ENCODE results near the gene TRAF3. TPM values are rescaled to one million over a fixed set of nuclear protein-coding genes. Genes with fewer than 3 reads are reported as not detected.

TRAF3 gene
- total and polyA plus RNA-seq, 4 donors: 19.8 to 46.3 (median 41.9) TPM

GRCh38 chr14:102908766-102909455, 131.7 kb downstream of the TRAF3 start:
- Histone ChIP-seq H3K4me1 (ENCODE audit: control insufficient read depth, insufficient read depth, low read length) (no peaks in the 10 kb centered on the region), H3K36me3 (ENCODE audit: control insufficient read depth, insufficient read depth, low read length) (peaks cover 84% of the 10 kb centered on the region), H3K4me3 (ENCODE audit: low read depth, low read length) (no peak overlapping the region), H3K27me3 (ENCODE audit: control insufficient read depth, insufficient read depth, low read length) (no peaks in the 10 kb centered on the region), H3K9me3 (ENCODE audit: control insufficient read depth, insufficient read depth, low read length) (no peaks in the 10 kb centered on the region), H3K27ac (ENCODE audit: low read depth, low read length) (no peak overlapping the region)
- 94% methylated on average over 29 of the region's 29 CpGs for WGBS (ENCODE audit: insufficient coverage)
- DNase-seq (ENCODE audit: low read depth in 4 of 6, low spot score in 6 of 6): no peak

GRCh38 chr14:102909462-102909861, 132.2 kb downstream of the TRAF3 start:
- no peak overlapping the region for H3K27ac ChIP-seq (ENCODE audit: low read depth, low read length)
- no peaks in the 10 kb centered on the region for H3K9me3 ChIP-seq (ENCODE audit: control insufficient read depth, insufficient read depth, low read length)
- H3K4me3 ChIP-seq (ENCODE audit: low read depth, low read length): no peak overlapping the region
- no peaks in the 10 kb centered on the region for H3K4me1 ChIP-seq (ENCODE audit: control insufficient read depth, insufficient read depth, low read length)
- no peak for DNase-seq (ENCODE audit: low read depth in 4 of 6, low spot score in 6 of 6)
- WGBS (ENCODE audit: insufficient coverage): 87% methylated on average over 8 of the region's 10 CpGs
- H3K36me3 ChIP-seq (ENCODE audit: control insufficient read depth, insufficient read depth, low read length): peaks cover 84% of the 10 kb centered on the region
- H3K27me3 ChIP-seq (ENCODE audit: control insufficient read depth, insufficient read depth, low read length): no peaks in the 10 kb centered on the region

GRCh38 chr14:102909911-102910310, 132.7 kb downstream of the TRAF3 start:
- no peaks in the 10 kb centered on the region for H3K9me3 ChIP-seq (ENCODE audit: control insufficient read depth, insufficient read depth, low read length)
- DNase-seq (ENCODE audit: low read depth in 4 of 6, low spot score in 6 of 6): no peak
- no peaks in the 10 kb centered on the region for H3K27me3 ChIP-seq (ENCODE audit: control insufficient read depth, insufficient read depth, low read length)
- H3K4me1 ChIP-seq (ENCODE audit: control insufficient read depth, insufficient read depth, low read length): no peaks in the 10 kb centered on the region
- H3K36me3 ChIP-seq (ENCODE audit: control insufficient read depth, insufficient read depth, low read length): peaks cover 86% of the 10 kb centered on the region
- H3K4me3 ChIP-seq (ENCODE audit: low read depth, low read length): no peak overlapping the region
- WGBS (ENCODE audit: insufficient coverage): 83% methylated on average over 4 of the region's 10 CpGs
- H3K27ac ChIP-seq (ENCODE audit: low read depth, low read length): no peak overlapping the region

GRCh38 chr14:102910442-102910841, 133.2 kb downstream of the TRAF3 start:
- H3K36me3 ChIP-seq (ENCODE audit: control insufficient read depth, insufficient read depth, low read length): peaks cover 86% of the 10 kb centered on the region
- WGBS (ENCODE audit: insufficient coverage): 81% methylated on average over 19 of the region's 21 CpGs
- H3K27me3 ChIP-seq (ENCODE audit: control insufficient read depth, insufficient read depth, low read length): no peaks in the 10 kb centered on the region
- H3K9me3 ChIP-seq (ENCODE audit: control insufficient read depth, insufficient read depth, low read length): no peaks in the 10 kb centered on the region
- H3K27ac ChIP-seq (ENCODE audit: low read depth, low read length): no peak overlapping the region
- H3K4me1 ChIP-seq (ENCODE audit: control insufficient read depth, insufficient read depth, low read length): no peaks in the 10 kb centered on the region
- no peak overlapping the region for H3K4me3 ChIP-seq (ENCODE audit: low read depth, low read length)
- DNase-seq (ENCODE audit: low read depth in 4 of 6, low spot score in 6 of 6): no peak

- Histone ChIP-seq H3K4me3 (ENCODE audit: low read depth, low read length) (no peak overlapping the region), H3K27me3 (ENCODE audit: control insufficient read depth, insufficient read depth, low read length) (no peaks in the 10 kb centered on the region), H3K27ac (ENCODE audit: low read depth, low read length) (no peak overlapping the region), H3K36me3 (ENCODE audit: control insufficient read depth, insufficient read depth, low read length) (peaks cover 82% of the 10 kb centered on the region), H3K9me3 (ENCODE audit: control insufficient read depth, insufficient read depth, low read length) (no peaks in the 10 kb centered on the region), H3K4me1 (ENCODE audit: control insufficient read depth, insufficient read depth, low read length) (no peaks in the 10 kb centered on the region)
- no peak for DNase-seq (ENCODE audit: low read depth in 4 of 6, low spot score in 6 of 6)
- WGBS (ENCODE audit: insufficient coverage): 78% methylated on average over 19 of the region's 19 CpGs
These were observed 134.3 kb downstream of the TRAF3 start for GRCh38 chr14:102911541-102911951.

GRCh38 chr14:102911991-102912761, 134.9 kb downstream of the TRAF3 start:
- no peaks in the 10 kb centered on the region for H3K27me3 ChIP-seq (ENCODE audit: control insufficient read depth, insufficient read depth, low read length)
- no peaks in the 10 kb centered on the region for H3K4me1 ChIP-seq (ENCODE audit: control insufficient read depth, insufficient read depth, low read length)
- H3K4me3 ChIP-seq (ENCODE audit: low read depth, low read length): no peak overlapping the region
- H3K36me3 ChIP-seq (ENCODE audit: control insufficient read depth, insufficient read depth, low read length): peaks cover 79% of the 10 kb centered on the region
- no peak for DNase-seq (ENCODE audit: low read depth in 4 of 6, low spot score in 6 of 6)
- 90% methylated on average over 19 of the region's 21 CpGs for WGBS (ENCODE audit: insufficient coverage)
- no peaks in the 10 kb centered on the region for H3K9me3 ChIP-seq (ENCODE audit: control insufficient read depth, insufficient read depth, low read length)
- no peak overlapping the region for H3K27ac ChIP-seq (ENCODE audit: low read depth, low read length)

GRCh38 chr14:102913341-102914211, 136.3 kb downstream of the TRAF3 start:
- Histone ChIP-seq H3K27me3 (ENCODE audit: control insufficient read depth, insufficient read depth, low read length) (no peaks in the 10 kb centered on the region), H3K4me1 (ENCODE audit: control insufficient read depth, insufficient read depth, low read length) (peaks cover 3% of the 10 kb centered on the region), H3K4me3 (ENCODE audit: low read depth, low read length) (no peak overlapping the region), H3K9me3 (ENCODE audit: control insufficient read depth, insufficient read depth, low read length) (no peaks in the 10 kb centered on the region), H3K27ac (ENCODE audit: low read depth, low read length) (no peak overlapping the region), H3K36me3 (ENCODE audit: control insufficient read depth, insufficient read depth, low read length) (peaks cover 65% of the 10 kb centered on the region)
- no peak for DNase-seq (ENCODE audit: low read depth in 4 of 6, low spot score in 6 of 6)
- 94% methylated on average over 25 of the region's 28 CpGs for WGBS (ENCODE audit: insufficient coverage)

GRCh38 chr14:102914474-102915291, 137.4 kb downstream of the TRAF3 start:
- Histone ChIP-seq H3K9me3 (ENCODE audit: control insufficient read depth, insufficient read depth, low read length) (no peaks in the 10 kb centered on the region), H3K36me3 (ENCODE audit: control insufficient read depth, insufficient read depth, low read length) (peaks cover 54% of the 10 kb centered on the region), H3K4me1 (ENCODE audit: control insufficient read depth, insufficient read depth, low read length) (peaks cover 3% of the 10 kb centered on the region), H3K4me3 (ENCODE audit: low read depth, low read length) (no peak overlapping the region), H3K27ac (ENCODE audit: low read depth, low read length) (no peak overlapping the region), H3K27me3 (ENCODE audit: control insufficient read depth, insufficient read depth, low read length) (no peaks in the 10 kb centered on the region)
- no peak for DNase-seq (ENCODE audit: low read depth in 4 of 6, low spot score in 6 of 6)
- 92% methylated on average over 26 of the region's 26 CpGs for WGBS (ENCODE audit: insufficient coverage)
